Adipocyte (in vitro differentiated cells): ENCODE results near the gene MAPKAPK5.
A peak's percentile ranks its signal among the peaks of the same experiment; 100 is the strongest.
"Not testable (repeated sequence)": the region's sequence is repeated elsewhere in the genome, so short reads cannot be mapped to it uniquely, and the experiment has no call there.

Experiments used
- DNase-seq: peaks from one replicate; pipeline ENCODE4 v3.0.0-alpha.2; 2015; ENCODE audit warnings: low read depth
- H3K27me3 ChIP-seq: replicated peaks from 2 replicates; pipeline ENCODE4 v1.7.0; 2013; ENCODE audit warnings: mild to moderate bottlenecking, low read length, moderate library complexity; ENCODE audit not compliant: control insufficient read depth, insufficient read depth
- H3K36me3 ChIP-seq: 2 replicates; pipeline ENCODE4 v1.7.0; 2013; ENCODE audit warnings: low read length, mild to moderate bottlenecking, moderate library complexity; ENCODE audit not compliant: control insufficient read depth, insufficient read depth, severe bottlenecking
- H3K4me1 ChIP-seq: 2 replicates; pipeline ENCODE4 v1.7.0; 2013; ENCODE audit warnings: mild to moderate bottlenecking, low read length, moderate library complexity; ENCODE audit not compliant: control insufficient read depth, insufficient read depth
- H3K4me3 ChIP-seq: 2 replicates; pipeline ENCODE4 v1.7.0; 2013; ENCODE audit warnings: mild to moderate bottlenecking, low read length, moderate library complexity
- H3K9ac ChIP-seq: 2 replicates; pipeline ENCODE4 v1.7.0; 2013; ENCODE audit warnings: mild to moderate bottlenecking, low read length, moderate library complexity
- H3K9me3 ChIP-seq: 2 replicates; pipeline ENCODE4 v1.7.0; 2013; ENCODE audit warnings: mild to moderate bottlenecking, low read length, moderate library complexity; ENCODE audit not compliant: control insufficient read depth

Gene MAPKAPK5

DNA sequence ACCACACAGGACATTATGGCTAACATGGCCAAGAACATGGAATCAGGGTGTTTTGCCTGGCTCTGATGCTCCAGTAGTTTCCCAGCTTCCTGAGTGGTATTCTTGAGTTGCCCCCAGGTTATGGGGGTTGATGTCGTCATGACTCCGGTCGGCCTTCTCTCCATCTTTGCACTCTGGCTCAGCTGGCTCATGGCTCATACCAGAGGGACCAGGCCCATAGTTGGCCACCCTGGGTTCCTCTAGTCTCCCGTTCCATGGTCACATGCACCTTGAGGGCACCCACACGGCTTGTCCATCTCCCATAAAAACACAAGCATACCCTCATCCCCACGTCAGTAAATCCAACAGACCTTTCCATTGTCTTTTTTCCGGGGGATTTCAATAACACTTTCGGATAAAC is 23.7 kb upstream of the MAPKAPK5 start:
- no peak for DNase-seq
- Histone ChIP-seq H3K27me3 (peaks cover 23% of the 10 kb centered on the region), H3K9ac (no peak overlapping the region), H3K9me3 (no peaks in the 10 kb centered on the region), H3K4me3 (no peak overlapping the region), H3K4me1 (peaks cover 10% of the 10 kb centered on the region), H3K36me3 (no peaks in the 10 kb centered on the region)

GRCh38 chr12:111819191-111820158 is 22.6 kb upstream of the MAPKAPK5 start:
- no peaks in the 10 kb centered on the region for H3K9me3 ChIP-seq
- no peaks in the 10 kb centered on the region for H3K36me3 ChIP-seq
- H3K9ac ChIP-seq = no peak overlapping the region
- no peak for DNase-seq
- no peak overlapping the region for H3K4me3 ChIP-seq
- H3K27me3 ChIP-seq = peaks cover 23% of the 10 kb centered on the region
- peaks cover 9% of the 10 kb centered on the region for H3K4me1 ChIP-seq

DNA sequence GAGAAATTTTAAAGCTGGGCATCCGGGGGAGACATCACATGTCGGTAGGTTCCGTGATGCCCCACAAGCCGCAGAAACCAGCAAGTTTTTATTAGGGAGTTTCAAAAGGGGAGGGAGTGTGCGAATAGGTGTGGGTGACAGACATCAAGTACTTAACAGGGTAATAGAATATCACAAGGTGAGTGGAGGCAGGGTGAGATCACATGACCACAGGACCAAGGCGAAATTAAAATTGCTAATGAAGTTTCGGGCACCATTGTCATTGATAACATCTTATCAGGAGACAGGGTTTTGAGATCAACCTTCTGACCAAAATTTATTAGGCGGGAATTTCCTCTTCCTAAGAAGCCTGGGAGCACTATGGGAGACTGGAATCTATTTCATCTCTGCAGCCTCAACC is 21.2 kb upstream of the MAPKAPK5 start:
- H3K4me1 ChIP-seq, H3K9ac ChIP-seq, H3K9me3 ChIP-seq, H3K36me3 ChIP-seq, H3K4me3 ChIP-seq, DNase-seq: not testable (repeated sequence)
- peaks cover 23% of the 10 kb centered on the region for H3K27me3 ChIP-seq

DNA sequence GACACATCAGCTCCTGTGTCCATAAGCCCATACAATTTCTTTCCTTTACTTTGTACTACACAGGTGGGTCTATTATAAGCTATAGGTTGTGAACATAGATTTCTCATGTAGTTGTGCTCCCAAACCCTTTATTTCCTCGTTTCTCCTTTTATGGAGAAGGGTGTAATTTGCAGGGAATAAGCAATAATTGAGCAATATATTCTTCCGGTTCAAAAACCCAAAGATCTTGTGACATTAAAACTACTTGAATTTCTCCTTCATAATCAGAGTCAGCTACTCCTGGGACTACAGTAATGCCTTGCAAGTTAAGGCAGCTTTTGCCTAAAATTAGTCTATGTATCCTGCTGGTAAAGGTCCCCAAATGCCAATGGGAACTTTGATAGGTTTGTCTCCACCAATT is 19.1 kb upstream of the MAPKAPK5 start:
- no peak overlapping the region for H3K9ac ChIP-seq

GRCh38 chr12:111823891-111824290 is 18.1 kb upstream of the MAPKAPK5 start:
- peaks cover 16% of the 10 kb centered on the region for H3K27me3 ChIP-seq
- H3K9me3 ChIP-seq = no peaks in the 10 kb centered on the region
- no peak overlapping the region for H3K9ac ChIP-seq
- H3K4me3 ChIP-seq = no peak overlapping the region
- H3K4me1 ChIP-seq = peaks cover 18% of the 10 kb centered on the region
- peak; percentile 10 for DNase-seq
- H3K36me3 ChIP-seq = no peaks in the 10 kb centered on the region

More for the DNA sequence above, 19.1 kb upstream of the MAPKAPK5 start:
- peaks cover 19% of the 10 kb centered on the region for H3K27me3 ChIP-seq
- no peak for DNase-seq
- peaks cover 18% of the 10 kb centered on the region for H3K4me1 ChIP-seq
- H3K9me3 ChIP-seq = no peaks in the 10 kb centered on the region
- H3K36me3 ChIP-seq = no peaks in the 10 kb centered on the region
- H3K4me3 ChIP-seq = no peak overlapping the region

- Histone ChIP-seq H3K27me3 (peaks cover 16% of the 10 kb centered on the region), H3K4me1 (peaks cover 18% of the 10 kb centered on the region)
- H3K9me3 ChIP-seq, H3K9ac ChIP-seq, H3K36me3 ChIP-seq, H3K4me3 ChIP-seq: not testable (repeated sequence)
- DNase-seq = peak; percentile 28
Observed at GRCh38 chr12:111824312-111824711, 17.7 kb upstream of the MAPKAPK5 start.

GRCh38 chr12:111825509-111825908 is 16.5 kb upstream of the MAPKAPK5 start:
- Histone ChIP-seq H3K9ac (no peak overlapping the region), H3K9me3 (no peaks in the 10 kb centered on the region), H3K4me3 (no peak overlapping the region), H3K4me1 (peaks cover 18% of the 10 kb centered on the region), H3K36me3 (no peaks in the 10 kb centered on the region), H3K27me3 (peaks cover 9% of the 10 kb centered on the region)
- no peak for DNase-seq

DNA sequence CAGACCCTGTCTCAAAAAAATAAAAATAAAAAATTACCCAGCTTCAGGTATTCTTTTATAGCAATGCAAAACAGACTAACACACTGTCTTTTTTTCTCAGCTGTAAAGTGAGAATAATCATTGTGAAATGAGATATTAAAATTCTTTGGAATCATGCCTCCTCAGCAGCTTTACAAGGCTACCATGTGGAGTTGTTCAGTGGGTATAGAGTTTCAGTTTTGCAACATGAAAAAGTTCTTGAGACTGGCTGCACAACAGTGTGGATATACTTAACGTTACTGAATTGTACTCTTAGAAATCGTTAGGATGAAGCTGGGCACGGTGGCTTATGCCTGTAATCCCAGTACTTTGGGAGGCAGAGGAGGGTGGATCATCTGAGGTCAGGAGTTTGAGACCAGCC is 15.7 kb upstream of the MAPKAPK5 start:
- no peaks in the 10 kb centered on the region for H3K36me3 ChIP-seq
- DNase-seq = peak; percentile 81

GRCh38 chr12:111826992-111827391 is 15.0 kb upstream of the MAPKAPK5 start:
- no peak overlapping the region for H3K9ac ChIP-seq
- no peaks in the 10 kb centered on the region for H3K9me3 ChIP-seq
- peaks cover 18% of the 10 kb centered on the region for H3K4me1 ChIP-seq
- peaks cover 5% of the 10 kb centered on the region for H3K27me3 ChIP-seq
- DNase-seq = no peak
- H3K4me3 ChIP-seq = no peak overlapping the region
- H3K36me3 ChIP-seq = no peaks in the 10 kb centered on the region

More for the DNA sequence above, 15.7 kb upstream of the MAPKAPK5 start:
- Histone ChIP-seq H3K4me3 (no peak overlapping the region), H3K4me1 (peaks cover 18% of the 10 kb centered on the region), H3K27me3 (peaks cover 8% of the 10 kb centered on the region), H3K9me3 (no peaks in the 10 kb centered on the region), H3K9ac (no peak overlapping the region)

GRCh38 chr12:111827907-111828306 is 14.1 kb upstream of the MAPKAPK5 start:
- H3K4me3 ChIP-seq = no peak overlapping the region
- H3K27me3 ChIP-seq = no peaks in the 10 kb centered on the region
- no peaks in the 10 kb centered on the region for H3K36me3 ChIP-seq
- no peaks in the 10 kb centered on the region for H3K9me3 ChIP-seq
- no peak overlapping the region for H3K9ac ChIP-seq
- peaks cover 14% of the 10 kb centered on the region for H3K4me1 ChIP-seq
- DNase-seq = no peak

GRCh38 chr12:111828338-111828979 is 13.6 kb upstream of the MAPKAPK5 start:
- DNase-seq = no peak
- peaks cover 9% of the 10 kb centered on the region for H3K4me1 ChIP-seq
- H3K9me3 ChIP-seq = no peaks in the 10 kb centered on the region
- no peaks in the 10 kb centered on the region for H3K36me3 ChIP-seq
- H3K4me3 ChIP-seq = no peak overlapping the region
- no peaks in the 10 kb centered on the region for H3K27me3 ChIP-seq
- no peak overlapping the region for H3K9ac ChIP-seq
